Measurements from ENCODE around the gene F7.

Gene F7

DNA sequence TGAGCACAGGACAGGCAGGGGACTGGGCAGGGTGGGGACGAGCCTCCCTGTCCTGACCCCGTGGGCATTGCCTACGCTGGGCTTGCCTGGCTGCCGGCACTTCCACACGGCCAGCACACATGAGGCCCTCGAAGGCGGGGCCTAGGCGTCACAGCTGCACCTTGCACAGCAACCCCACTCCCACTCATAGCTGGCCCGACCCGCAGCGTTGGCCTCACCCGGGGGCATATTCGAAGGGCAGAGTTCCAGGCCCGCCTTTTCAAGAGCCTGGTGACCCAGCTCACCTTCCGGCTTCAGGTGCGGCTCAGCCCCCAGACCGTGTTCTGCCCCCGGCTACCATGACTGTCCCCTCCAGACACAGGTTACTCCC, 36.0 kb downstream of the F7 start:
- DNase-seq: no peak

DNA sequence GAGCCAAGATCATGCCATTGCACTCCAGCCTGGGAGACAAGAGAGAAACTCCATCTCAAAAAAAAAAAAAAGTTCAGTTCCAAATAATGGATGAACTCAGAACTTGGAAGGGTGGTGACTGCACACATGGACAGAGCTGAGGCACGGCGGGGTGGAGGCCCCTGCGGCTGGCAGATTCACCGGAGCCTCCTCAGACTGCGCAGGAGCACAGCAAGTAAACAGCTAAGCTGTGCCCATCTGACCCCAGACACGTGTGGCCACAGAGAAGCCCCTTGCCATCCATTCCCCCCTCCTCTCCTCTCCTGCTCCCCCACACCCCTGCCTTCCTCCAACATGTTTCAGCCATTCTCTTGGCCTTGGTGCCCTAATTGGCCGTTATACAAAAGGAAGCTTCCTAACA, 37.3 kb downstream of the F7 start:
- DNase-seq: no peak

DNA sequence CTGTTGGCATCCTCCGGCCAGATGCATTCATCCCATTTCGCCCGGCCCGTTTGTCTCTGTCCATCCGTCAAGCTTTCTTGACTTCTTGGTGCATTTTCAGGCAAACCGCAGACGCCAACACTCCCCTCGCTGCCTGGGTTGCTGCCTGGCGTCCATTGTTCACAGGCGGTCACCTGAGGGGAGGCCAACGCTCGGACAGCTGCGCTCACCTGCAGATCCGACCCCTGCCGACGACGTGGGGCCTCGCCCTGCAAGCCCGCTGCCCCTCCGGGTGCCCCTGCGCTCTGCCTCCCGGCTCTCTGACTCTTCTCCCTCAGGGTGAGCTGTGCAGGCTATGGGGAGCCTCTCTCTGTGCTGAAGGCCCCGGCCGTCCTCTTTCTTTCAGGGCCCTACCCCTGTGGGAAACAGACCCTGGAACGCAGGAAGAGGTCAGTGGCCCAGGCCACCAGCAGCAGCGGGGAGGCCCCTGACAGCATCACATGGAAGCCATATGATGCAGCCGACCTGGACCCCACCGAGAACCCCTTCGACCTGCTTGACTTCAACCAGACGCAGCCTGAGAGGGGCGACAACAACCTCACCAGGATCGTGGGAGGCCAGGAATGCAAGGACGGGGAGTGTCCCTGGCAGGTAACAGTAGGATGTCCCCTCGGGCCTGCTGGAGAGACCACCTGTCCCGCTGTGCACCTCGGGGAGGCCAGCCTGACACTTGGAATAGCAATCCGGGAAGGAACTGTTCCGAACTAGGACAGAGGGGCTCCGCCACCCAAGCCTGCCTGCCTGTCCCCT, 38.1 kb downstream of the F7 start:
- no peak for DNase-seq

DNA sequence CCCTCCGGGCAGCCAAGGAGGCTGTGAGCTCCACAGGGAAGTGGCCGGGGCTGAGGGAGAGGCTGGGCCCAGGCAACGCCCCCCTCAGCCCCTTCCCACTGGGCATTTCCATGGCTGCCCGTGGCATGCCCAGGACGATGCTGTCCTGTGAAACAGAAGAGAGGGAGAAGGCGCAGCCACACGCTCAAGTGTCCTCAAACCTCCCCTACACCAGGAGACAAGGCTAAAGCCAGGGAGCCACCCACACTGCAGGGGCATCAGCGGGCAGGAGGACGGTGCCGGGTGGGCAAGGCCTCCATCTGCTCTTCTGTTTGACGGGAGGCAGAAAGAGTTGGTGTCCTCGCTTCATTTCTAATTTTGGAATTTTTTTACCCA, 38.7 kb downstream of the F7 start:
- DNase-seq: no peak

DNA sequence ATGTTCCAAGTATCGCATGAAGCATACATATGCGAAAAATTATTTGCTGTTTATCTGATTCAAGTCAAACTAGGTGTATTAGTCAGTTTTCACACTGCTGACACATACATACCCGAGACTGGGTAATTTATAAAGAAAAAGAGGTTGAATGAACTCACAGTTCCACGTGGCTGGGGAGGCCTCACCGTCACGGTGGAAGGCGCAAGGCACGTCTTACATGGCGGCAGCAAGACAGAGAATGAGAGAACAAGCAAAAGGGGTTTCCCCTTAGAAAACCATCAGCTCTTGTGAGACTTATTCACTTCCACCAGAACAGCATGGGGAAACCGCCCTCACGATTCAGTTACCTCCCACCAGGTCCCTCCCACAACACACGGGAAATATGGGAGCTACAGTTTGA, 39.9 kb downstream of the F7 start:
- DNase-seq: no peak

DNA sequence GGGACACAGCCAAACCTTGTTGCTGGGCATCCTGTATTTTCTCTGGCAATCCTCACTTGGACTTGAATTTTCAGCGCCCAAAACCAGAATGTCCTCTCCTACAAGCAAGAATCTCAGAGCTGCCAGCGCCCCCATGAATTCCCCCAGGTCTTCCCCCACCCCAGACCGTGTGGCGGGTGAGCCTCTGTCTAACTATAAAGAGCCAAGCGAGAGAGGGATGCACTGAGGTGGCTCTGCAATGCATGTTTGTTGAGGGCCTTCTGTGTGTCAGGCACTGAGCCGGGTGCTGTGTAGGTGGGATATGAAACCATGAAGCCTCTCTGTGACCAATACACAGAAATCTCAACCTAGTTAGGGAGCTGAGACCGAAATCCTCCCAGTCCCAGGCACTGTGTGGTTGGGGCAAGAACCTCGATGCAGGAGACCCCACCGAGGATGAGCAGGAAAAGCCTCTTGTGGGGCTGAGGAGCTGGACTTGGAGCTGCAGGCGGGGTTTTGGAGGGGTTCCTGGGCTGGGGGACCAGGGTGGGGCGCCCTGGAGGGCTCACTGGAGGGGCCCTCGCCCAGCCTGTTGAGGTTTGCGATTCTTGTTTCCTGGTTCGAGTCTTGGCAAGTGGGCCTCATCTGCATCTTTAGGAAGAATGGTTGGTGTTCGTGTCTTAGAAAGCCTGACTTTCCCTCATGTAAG, 40.5 kb downstream of the F7 start:
- DNase-seq: no peak

DNA sequence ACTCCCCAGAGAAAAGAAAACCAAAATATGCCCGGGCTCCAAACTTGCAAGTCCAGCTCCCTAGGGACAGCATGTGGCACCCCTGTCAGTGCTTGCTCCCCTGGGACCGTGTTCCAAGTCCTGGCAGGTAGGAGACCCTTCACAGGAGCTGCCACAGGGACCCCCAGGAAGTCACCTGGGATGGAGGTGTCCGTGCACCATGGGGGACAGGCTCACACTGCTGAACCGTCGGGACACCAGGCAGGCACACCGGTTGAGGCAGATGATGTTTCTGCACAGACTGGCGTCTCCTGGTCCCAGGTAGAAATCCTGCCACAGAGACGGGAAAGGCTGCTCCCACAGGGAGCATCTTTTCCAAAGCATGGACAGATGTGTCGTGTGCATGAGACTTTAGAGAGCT, 41.2 kb downstream of the F7 start:
- no peak for DNase-seq

DNA sequence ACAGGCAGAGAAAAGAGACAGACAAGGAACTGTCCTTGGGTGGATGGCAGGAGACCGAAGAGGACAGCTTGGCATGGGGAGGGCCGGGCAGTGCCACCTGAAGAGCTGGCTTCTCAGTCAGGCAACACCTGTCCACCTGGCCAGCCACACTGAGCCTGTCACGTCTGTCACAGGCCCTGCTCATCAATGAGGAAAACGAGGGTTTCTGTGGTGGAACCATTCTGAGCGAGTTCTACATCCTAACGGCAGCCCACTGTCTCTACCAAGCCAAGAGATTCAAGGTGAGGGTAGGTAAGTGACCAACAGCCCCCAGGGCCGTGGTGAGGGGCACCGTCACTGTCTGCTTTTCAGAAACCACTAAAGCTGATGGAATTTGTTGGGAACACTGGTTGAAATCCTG, 41.6 kb downstream of the F7 start:
- DNase-seq: no peak

DNA sequence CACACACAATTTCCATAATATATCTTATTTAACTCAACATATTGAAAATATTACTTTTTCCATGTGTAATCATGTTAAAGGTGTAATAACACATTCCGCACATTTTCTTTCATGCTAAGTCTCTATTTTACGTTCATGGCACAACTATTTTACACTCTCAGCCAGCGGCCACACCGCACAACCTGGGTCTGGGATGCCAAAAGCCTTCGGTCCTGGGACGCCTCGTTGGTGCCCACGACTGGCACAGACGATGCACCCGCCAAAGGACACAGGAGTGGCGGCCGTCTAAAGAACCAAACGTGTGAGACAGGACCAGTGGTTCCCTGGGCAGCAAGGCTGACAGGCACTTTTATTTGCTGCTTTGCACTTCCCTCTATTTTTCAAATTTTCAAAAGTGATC, 42.8 kb downstream of the F7 start:
- DNase-seq: no peak

DNA sequence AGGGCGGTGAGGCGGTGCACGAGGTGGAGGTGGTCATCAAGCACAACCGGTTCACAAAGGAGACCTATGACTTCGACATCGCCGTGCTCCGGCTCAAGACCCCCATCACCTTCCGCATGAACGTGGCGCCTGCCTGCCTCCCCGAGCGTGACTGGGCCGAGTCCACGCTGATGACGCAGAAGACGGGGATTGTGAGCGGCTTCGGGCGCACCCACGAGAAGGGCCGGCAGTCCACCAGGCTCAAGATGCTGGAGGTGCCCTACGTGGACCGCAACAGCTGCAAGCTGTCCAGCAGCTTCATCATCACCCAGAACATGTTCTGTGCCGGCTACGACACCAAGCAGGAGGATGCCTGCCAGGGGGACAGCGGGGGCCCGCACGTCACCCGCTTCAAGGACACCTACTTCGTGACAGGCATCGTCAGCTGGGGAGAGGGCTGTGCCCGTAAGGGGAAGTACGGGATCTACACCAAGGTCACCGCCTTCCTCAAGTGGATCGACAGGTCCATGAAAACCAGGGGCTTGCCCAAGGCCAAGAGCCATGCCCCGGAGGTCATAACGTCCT, 43.4 kb downstream of the F7 start:
- no peak for DNase-seq

DNA sequence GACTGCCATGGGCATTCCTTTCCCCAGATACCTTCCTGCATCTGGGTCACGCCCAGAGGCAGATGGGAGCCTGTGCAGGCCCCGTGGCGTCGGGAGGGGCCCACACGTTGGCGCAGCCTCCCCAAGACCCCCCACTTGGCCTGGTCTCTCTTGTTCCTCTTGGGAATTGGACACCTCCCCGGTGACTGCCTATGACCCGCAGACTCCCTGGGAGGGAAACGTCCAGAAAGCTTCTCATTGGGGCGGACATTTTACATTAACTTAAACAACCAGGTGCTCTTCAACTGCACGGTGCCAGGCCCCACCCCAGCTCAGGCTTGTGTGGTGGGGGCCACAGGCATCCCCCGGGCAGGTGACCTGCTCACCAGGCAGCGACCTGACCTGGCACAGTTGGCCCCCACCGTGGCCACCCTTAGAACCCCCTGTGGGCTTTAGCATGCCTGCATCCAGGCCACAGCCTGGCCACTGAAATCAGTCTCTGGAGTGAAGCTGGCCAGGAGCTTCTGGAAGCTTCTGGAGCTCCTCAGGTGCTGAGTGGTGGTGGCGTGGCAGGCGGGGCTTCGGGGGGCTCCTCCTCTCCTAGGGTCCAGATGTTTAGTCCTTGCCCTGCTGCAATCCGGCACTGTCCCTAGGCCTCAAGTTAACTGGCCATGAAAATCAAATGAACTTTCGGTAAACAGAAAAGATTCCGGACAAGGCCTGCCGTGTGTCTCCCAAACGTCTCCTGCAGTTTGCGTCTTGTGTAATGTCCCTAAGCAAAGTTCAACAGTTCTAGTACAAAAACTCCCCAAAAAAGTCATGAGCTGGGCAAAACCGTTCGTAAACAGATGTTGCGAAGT, 44.3 kb downstream of the F7 start:
- DNase-seq: no peak

DNA sequence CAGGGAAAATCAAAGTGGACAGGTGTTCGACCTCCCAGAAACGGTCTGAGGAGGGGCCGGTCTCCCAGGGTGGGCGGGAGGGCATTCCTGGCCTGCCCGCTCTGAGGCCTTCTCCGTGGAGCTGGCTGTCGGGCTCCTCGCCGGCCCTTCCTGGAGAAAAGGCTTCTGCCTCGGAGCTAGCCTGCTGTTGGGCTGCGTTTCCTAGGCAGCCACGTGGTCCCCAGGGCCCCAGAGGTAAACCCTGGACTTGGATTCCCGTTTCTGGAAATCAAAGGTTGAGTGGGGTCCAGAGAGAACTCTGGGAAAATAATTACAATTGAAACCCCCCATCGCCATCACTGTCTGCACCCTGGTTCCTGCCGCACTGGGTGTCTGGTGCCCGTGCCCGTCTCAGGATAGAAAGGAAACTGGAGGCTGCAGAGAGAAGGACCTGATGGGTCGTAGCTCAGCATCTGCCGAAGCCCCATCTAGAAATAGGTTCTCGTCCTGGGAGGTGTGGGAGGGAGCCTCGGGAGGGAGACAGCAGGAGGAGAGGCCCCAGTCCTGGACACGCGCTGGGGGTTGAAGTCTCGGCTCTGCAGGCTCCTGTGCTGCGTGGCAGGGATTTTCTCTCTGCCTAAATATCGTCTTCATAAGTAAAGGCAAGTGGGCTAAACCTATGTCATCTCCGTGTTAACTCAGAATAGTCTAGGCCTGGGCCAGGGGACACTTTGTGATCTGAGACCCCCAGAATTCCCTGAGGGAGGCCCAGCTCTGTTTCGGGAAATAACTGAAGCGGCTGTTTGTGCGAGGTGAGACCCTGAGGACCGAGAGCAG, 45.2 kb downstream of the F7 start:
- DNase-seq: no peak

DNA sequence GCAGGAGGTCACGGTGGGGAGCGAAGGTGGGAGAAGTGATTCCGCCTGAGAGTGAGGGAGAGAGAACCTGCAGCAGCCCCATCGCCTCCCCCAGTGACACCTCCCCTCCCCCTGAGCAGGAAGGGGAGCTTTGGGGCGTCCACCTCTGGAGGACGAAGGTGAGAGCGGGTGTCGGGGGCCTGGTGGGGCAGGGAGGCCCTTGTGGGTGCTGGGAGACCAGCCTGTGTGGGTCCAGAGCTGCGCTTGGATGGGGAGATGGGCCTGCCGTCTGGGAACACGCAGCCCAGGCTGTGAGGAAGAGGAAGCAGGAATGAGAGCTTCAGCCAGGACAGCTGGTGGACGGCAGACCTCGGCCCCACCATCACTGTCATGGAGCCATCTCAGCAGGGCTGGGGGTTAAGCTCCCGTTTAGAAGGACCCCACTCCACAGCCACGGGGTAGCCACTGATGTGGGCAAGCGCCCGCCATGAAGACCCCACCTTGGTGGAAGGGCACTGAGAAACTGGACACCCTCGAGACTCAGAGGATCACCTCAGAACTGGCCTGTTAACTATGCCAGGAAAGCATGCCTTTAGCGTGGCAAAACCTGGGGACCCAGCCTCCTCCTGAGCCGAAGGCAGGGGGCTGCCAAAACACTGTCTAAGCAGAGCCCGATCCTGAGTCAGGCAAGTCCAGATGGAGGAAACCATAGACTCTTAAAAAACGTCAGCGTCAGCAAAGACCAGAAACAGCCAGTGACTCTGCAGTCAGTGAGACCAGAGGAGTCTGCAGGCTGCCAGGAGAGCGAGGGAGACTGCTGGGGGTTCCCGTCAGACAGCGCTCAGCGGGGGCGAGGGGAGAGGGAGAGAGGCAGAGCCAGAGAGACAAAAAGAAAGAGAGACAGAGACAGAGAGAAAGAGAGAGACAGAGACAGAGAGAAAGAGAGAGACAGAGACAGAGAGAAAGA, 46.4 kb downstream of the F7 start:
- DNase-seq: no peak

DNA sequence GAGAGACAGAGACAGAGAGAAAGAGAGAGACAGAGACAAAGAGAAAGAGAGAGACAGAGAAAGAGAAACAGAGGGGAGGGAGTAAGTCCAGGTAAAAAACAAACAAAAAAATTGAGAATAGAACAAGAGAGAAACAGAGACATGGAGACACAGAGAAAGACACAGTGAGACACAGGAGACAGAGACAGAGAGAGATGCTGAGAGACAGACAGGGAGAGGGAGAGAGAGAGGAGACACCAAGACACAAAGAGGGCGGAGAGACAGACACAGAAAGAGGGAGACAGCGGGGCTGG, 47.0 kb downstream of the F7 start:
- DNase-seq: no peak

DNA sequence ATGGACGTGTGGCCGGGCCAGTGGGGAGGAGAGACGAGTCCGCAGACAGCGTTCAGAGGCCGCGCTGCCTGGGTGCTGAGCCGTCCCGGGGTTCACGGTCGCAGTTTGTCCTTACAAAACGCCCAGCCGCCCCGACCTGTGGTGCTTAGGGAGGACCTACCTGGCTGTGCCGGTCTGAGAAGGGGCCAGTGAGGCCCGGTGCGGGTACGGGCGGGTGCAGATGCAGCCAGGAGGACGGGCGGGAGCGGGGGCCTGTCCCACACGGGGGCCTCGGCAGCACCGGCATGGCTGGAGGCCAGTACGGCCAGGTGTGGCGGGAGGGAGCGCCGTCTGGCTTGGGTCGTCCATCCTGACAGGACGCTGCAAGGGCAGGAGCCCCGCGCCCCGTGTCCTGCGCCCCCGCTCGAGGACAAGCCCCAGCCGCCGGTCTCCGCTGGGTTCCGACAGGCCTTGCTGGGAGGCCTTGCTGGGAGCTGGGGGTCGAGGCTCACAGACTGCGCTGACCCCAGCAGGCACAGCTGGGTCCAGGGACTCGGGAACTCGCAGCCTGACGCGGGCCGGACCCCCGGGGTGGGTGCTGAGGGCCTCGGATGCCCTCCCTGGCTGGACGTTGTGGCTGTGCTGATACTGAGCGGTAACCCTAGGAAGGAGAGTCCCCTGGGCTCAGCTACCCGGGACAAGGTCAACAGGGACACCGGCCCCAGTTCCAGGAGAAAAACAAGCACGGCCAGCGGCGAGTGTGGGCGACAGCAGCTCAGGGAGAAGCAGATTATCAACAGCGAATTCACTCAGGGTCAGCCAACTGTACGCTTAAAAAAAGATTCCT, 47.6 kb downstream of the F7 start:
- peak; percentile 14 for DNase-seq

DNA sequence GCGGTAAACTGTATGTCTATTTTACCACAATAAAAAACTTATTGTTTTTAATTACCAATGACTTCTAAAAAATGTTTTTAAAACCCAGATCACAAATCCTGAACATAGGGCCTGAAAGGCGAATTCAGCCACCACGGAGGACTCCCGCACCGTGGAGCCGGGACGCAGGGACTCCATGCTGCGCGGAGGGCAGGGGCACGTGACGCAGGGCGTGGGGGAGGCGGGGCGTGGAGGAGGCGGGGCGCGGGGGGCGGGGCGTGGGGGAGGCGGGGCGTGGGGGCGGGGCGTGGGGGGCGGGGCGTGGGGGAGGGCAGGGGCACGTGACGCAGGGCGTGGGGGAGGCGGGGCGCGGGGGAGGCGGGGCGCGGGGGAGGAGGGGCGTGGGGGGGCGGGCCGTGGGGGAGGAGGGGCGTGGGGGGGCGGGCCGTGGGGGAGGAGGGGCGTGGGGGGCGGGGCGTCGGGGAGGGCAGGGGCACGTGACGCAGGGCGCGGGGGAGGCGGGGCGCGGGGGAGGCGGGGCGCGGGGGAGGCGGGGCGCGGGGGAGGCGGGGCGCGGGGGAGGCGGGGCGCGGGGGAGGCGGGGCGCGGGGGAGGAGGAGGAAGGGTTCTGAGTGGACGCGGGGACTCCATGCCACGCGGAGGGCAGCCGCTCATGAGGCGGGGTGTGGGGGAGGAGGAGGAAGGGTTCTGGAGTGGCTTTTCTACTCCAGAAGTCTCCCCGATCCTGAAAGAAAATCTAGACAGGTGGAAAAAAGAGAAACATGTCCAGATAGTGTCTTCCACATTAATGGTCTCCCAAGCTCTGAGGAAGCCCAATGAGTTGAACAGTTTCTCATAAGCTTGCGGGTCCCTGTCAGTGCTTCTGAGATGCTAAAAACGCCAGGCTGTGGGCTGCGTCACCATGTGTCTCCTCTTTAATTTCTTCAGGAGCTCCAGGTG, 48.5 kb downstream of the F7 start:
- DNase-seq: peak; percentile 80

DNA sequence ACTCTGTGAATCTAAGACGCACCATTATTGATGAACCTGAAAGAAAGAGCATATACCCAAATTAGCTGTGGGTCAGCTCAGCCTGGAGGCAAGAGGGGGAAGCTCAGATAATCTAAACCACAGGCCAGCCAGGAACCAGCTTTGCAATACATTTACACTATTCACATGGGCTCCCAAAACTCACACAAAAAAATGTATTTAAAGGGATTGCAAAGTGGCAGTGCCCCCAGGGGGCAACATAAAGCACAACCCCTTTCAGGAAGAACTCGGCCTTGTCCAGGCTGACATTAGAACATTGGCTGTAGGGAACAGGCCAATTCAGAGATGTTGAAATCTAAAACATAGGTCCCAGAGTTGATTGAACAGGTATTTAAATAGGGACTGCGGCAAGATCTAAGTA, 49.6 kb downstream of the F7 start:
- no peak for DNase-seq

DNA sequence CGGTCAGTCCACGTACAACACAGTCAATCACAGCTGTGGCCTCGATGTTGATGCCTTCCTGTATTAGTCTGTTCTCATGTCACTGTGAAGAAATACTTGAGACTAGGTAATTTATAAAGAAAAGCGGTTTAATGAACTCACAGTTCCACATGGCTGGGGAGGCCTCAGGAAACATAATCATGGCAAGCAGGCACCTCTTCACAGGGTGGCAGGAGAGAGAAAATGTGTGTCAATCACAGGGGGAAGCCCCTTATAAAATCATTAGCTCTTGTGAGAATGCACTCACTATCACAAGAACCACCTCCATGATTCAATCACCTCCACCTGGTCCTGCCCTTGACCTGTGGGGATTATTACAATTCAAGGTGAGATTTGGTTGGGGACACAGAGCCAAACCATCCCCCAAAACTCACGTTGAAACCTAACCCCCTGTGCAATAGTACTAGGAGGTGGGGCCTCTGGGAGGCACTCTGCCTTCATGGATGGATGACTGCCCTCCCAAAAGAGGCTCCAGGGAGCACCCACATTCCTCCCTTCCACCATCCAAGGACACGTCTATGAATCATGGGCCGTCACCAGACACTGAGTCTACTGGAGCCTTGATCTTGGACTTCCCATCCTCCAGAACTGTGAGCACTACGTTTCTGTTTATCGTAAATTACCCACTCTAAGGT, 50.5 kb downstream of the F7 start:
- DNase-seq: no peak

Data from T-helper 9 cell (primary cell).